ENCODE results near the gene NELL1. TPM values are rescaled to one million over a fixed set of nuclear protein-coding genes. Genes with fewer than 3 reads are reported as not detected.

NELL1 gene
- total RNA-seq, result 6.5 TPM
- 1 to 10 TPM; 5.5 to 9.9 (median 7.7) TPM for polyA plus RNA-seq (ENCODE audit: insufficient read depth in 1 of 8, insufficient read length in 8 of 8, low replicate concordance in 1 of 8)
- long read RNA-seq, donor 1, partial matches to known transcripts, result 0 of 2 reads
- long read RNA-seq, donor 1, other reads (novel, unspliced or antisense), result 0 of 2 reads
- long read RNA-seq, donor 2, result 0 reads
- long read RNA-seq, donor 3, partial matches to known transcripts, result 0 of 2 reads
- long read RNA-seq, donor 3, other reads (novel, unspliced or antisense), result 0 of 2 reads
- long read RNA-seq, donor 4, result 0 reads
- long read RNA-seq, donor 5, transcript NELL1-203 (20 exons, 3,022 nt), result major isoform, 6 of 9 reads
- long read RNA-seq, donor 5, partial matches to known transcripts, result 0 of 9 reads
- long read RNA-seq, donor 5, other reads (novel, unspliced or antisense), result 0 of 9 reads
- long read RNA-seq, donor 6, partial matches to known transcripts, result 0 of 2 reads
- long read RNA-seq, donor 6, other reads (novel, unspliced or antisense), result 0 of 2 reads
- long read RNA-seq, donor 7, result 0 reads
- long read RNA-seq, donor 8, partial matches to known transcripts, result 0 of 1 reads
- long read RNA-seq, donor 8, other reads (novel, unspliced or antisense), result 0 of 1 reads
- long read RNA-seq, donor 9, partial matches to known transcripts, result 0 of 1 reads
- long read RNA-seq, donor 9, other reads (novel, unspliced or antisense), result 0 of 1 reads
- long read RNA-seq, donor 10, partial matches to known transcripts, result 0 of 3 reads
- long read RNA-seq, donor 10, other reads (novel, unspliced or antisense), result 0 of 3 reads
- long read RNA-seq, donor 11, partial matches to known transcripts, result 0 of 2 reads
- long read RNA-seq, donor 11, other reads (novel, unspliced or antisense), result 0 of 2 reads

DNA sequence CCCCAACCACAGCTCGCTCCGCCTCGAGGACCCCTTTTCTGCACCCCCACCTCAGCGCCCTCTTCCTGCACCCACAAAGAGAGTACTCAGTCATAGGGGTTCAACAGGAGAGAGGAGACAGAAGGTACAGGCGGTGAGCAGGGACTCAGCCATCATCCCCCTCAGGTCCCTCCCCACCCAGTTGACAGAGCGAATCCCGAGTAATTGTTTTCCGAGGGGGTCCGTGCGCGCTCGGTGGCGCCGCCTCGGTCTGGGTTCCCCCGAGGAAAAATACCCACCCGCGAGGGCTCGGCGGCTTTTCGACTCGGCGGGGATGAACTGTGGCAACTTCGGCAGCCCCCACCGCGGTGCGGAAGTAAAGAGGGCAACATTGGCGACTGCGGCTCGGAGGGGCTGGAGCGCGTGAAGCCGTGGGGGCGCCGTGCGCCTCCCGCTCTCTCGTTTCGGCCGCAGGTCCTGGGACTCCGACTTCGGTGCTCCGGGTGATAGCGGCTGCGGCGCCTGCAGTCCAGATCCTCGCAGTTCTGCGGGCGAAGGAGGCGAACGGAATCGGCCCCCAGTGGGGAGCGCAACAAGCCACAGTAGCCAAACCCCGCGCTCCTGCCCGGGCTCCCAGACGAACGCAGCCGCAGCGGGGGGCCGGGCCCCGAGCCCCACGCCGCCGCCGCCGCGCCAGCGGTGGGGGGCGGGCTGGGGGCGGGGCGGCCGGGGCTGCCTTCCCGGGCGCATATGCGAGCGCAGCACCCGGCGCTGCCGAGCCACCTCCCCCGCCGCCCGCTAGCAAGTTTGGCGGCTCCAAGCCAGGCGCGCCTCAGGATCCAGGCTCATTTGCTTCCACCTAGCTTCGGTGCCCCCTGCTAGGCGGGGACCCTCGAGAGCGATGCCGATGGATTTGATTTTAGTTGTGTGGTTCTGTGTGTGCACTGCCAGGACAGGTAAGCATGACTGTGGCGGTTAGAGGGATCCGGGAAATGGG, at the start of gene NELL1:
Gene NELL1, plus strand, starts transcription at position 743 of the 976 bp plus-strand sequence.
- Histone ChIP-seq H3K27me3 (ENCODE audit: control insufficient read depth, insufficient read depth, low read length) (peaks cover 54% of the 10 kb centered on the region), H3K4me3 (ENCODE audit: low read length) (peak within 1 kb of the TSS; percentile 42), H3K4me1 (ENCODE audit: control insufficient read depth, insufficient read depth, low read length) (peaks cover 25% of the 10 kb centered on the region), H3K36me3 (ENCODE audit: control insufficient read depth, insufficient read depth, low read length) (no peaks in the 10 kb centered on the region), H3K27ac (ENCODE audit: low read length) (no peak within 1 kb of the TSS), H3K9me3 (replicated peaks; ENCODE audit: control insufficient read depth, low read depth, low read length) (no peaks in the 10 kb centered on the region)
- WGBS (ENCODE audit: insufficient coverage), result under 1% methylated on average over 89 of the region's 93 CpGs
- peak; percentile 16 for DNase-seq

- no peaks in the 10 kb centered on the region for H3K9me3 ChIP-seq (replicated peaks; ENCODE audit: control insufficient read depth, low read depth, low read length)
- no peaks in the 10 kb centered on the region for H3K36me3 ChIP-seq (ENCODE audit: control insufficient read depth, insufficient read depth, low read length)
- no peak for DNase-seq
- no peak overlapping the region for H3K4me3 ChIP-seq (ENCODE audit: low read length)
- H3K27ac ChIP-seq (ENCODE audit: low read length), result no peak overlapping the region
- peaks cover 10% of the 10 kb centered on the region for H3K4me1 ChIP-seq (ENCODE audit: control insufficient read depth, insufficient read depth, low read length)
- WGBS (ENCODE audit: insufficient coverage), result no CpG with 5 or more reads among the region's 2 CpGs
- H3K27me3 ChIP-seq (ENCODE audit: control insufficient read depth, insufficient read depth, low read length), result peaks cover 4% of the 10 kb centered on the region
These were observed 48.4 kb upstream of the NELL1 start for GRCh38 chr11:20620988-20621387.

- Histone ChIP-seq H3K36me3 (ENCODE audit: control insufficient read depth, insufficient read depth, low read length) (no peaks in the 10 kb centered on the region), H3K27me3 (ENCODE audit: control insufficient read depth, insufficient read depth, low read length) (peaks cover 4% of the 10 kb centered on the region), H3K27ac (ENCODE audit: low read length) (no peak overlapping the region), H3K9me3 (replicated peaks; ENCODE audit: control insufficient read depth, low read depth, low read length) (no peaks in the 10 kb centered on the region), H3K4me3 (ENCODE audit: low read length) (no peak overlapping the region), H3K4me1 (ENCODE audit: control insufficient read depth, insufficient read depth, low read length) (peaks cover 8% of the 10 kb centered on the region)
- 19% methylated on average over 6 of the region's 6 CpGs for WGBS (ENCODE audit: insufficient coverage)
- DNase-seq, result no peak
These were observed 47.7 kb upstream of the NELL1 start for GRCh38 chr11:20621679-20622078.

- Histone ChIP-seq H3K9me3 (replicated peaks; ENCODE audit: control insufficient read depth, low read depth, low read length) (no peaks in the 10 kb centered on the region), H3K27ac (ENCODE audit: low read length) (no peak overlapping the region), H3K4me1 (ENCODE audit: control insufficient read depth, insufficient read depth, low read length) (no peaks in the 10 kb centered on the region), H3K27me3 (ENCODE audit: control insufficient read depth, insufficient read depth, low read length) (peaks cover 4% of the 10 kb centered on the region), H3K4me3 (ENCODE audit: low read length) (no peak overlapping the region), H3K36me3 (ENCODE audit: control insufficient read depth, insufficient read depth, low read length) (no peaks in the 10 kb centered on the region)
- WGBS (ENCODE audit: insufficient coverage), result 23% methylated on average over 3 of the region's 4 CpGs
- no peak for DNase-seq
These were observed 46.1 kb upstream of the NELL1 start for GRCh38 chr11:20623252-20623651.

- 53% methylated on average over 3 of the region's 4 CpGs for WGBS (ENCODE audit: insufficient coverage)
- H3K4me3 ChIP-seq (ENCODE audit: low read length), result no peak overlapping the region
- no peak for DNase-seq
- peaks cover 4% of the 10 kb centered on the region for H3K27me3 ChIP-seq (ENCODE audit: control insufficient read depth, insufficient read depth, low read length)
- H3K27ac ChIP-seq (ENCODE audit: low read length), result no peak overlapping the region
- no peaks in the 10 kb centered on the region for H3K4me1 ChIP-seq (ENCODE audit: control insufficient read depth, insufficient read depth, low read length)
- no peaks in the 10 kb centered on the region for H3K9me3 ChIP-seq (replicated peaks; ENCODE audit: control insufficient read depth, low read depth, low read length)
- no peaks in the 10 kb centered on the region for H3K36me3 ChIP-seq (ENCODE audit: control insufficient read depth, insufficient read depth, low read length)
These were observed 43.1 kb upstream of the NELL1 start for GRCh38 chr11:20626279-20626678.

- H3K4me1 ChIP-seq (ENCODE audit: control insufficient read depth, insufficient read depth, low read length), result no peaks in the 10 kb centered on the region
- H3K9me3 ChIP-seq (replicated peaks; ENCODE audit: control insufficient read depth, low read depth, low read length), result no peaks in the 10 kb centered on the region
- WGBS (ENCODE audit: insufficient coverage), result no CpG with 5 or more reads among the region's 3 CpGs
- no peak overlapping the region for H3K27ac ChIP-seq (ENCODE audit: low read length)
- no peak overlapping the region for H3K4me3 ChIP-seq (ENCODE audit: low read length)
- H3K36me3 ChIP-seq (ENCODE audit: control insufficient read depth, insufficient read depth, low read length), result no peaks in the 10 kb centered on the region
- DNase-seq, result no peak
- H3K27me3 ChIP-seq (ENCODE audit: control insufficient read depth, insufficient read depth, low read length), result peaks cover 4% of the 10 kb centered on the region
These were observed 42.4 kb upstream of the NELL1 start for GRCh38 chr11:20627026-20627425.

- Histone ChIP-seq H3K27me3 (ENCODE audit: control insufficient read depth, insufficient read depth, low read length) (peaks cover 4% of the 10 kb centered on the region), H3K27ac (ENCODE audit: low read length) (no peak overlapping the region), H3K9me3 (replicated peaks; ENCODE audit: control insufficient read depth, low read depth, low read length) (no peaks in the 10 kb centered on the region), H3K4me3 (ENCODE audit: low read length) (no peak overlapping the region), H3K4me1 (ENCODE audit: control insufficient read depth, insufficient read depth, low read length) (no peaks in the 10 kb centered on the region), H3K36me3 (ENCODE audit: control insufficient read depth, insufficient read depth, low read length) (no peaks in the 10 kb centered on the region)
- no peak for DNase-seq
- WGBS (ENCODE audit: insufficient coverage), result 20% methylated on average over 1 of the region's 3 CpGs
These were observed 41.7 kb upstream of the NELL1 start for GRCh38 chr11:20627701-20628100.

- Histone ChIP-seq H3K27me3 (ENCODE audit: control insufficient read depth, insufficient read depth, low read length) (no peaks in the 10 kb centered on the region), H3K4me3 (ENCODE audit: low read length) (no peak overlapping the region), H3K27ac (ENCODE audit: low read length) (no peak overlapping the region), H3K4me1 (ENCODE audit: control insufficient read depth, insufficient read depth, low read length) (no peaks in the 10 kb centered on the region), H3K36me3 (ENCODE audit: control insufficient read depth, insufficient read depth, low read length) (no peaks in the 10 kb centered on the region), H3K9me3 (replicated peaks; ENCODE audit: control insufficient read depth, low read depth, low read length) (no peaks in the 10 kb centered on the region)
- 63% methylated on average over 2 of the region's 5 CpGs for WGBS (ENCODE audit: insufficient coverage)
- no peak for DNase-seq
These were observed 37.7 kb upstream of the NELL1 start for GRCh38 chr11:20631519-20632168.

- no CpG with 5 or more reads among the region's 1 CpG for WGBS (ENCODE audit: insufficient coverage)
- Histone ChIP-seq H3K4me3 (ENCODE audit: low read length) (no peak overlapping the region), H3K4me1 (ENCODE audit: control insufficient read depth, insufficient read depth, low read length) (no peaks in the 10 kb centered on the region), H3K27me3 (ENCODE audit: control insufficient read depth, insufficient read depth, low read length) (no peaks in the 10 kb centered on the region), H3K9me3 (replicated peaks; ENCODE audit: control insufficient read depth, low read depth, low read length) (no peaks in the 10 kb centered on the region), H3K27ac (ENCODE audit: low read length) (no peak overlapping the region), H3K36me3 (ENCODE audit: control insufficient read depth, insufficient read depth, low read length) (no peaks in the 10 kb centered on the region)
- no peak for DNase-seq
These were observed 37.2 kb upstream of the NELL1 start for GRCh38 chr11:20632169-20632532.
